K562 (cell line): ENCODE results near the gene STK26. TPM values are rescaled to one million over a fixed set of nuclear protein-coding genes. Genes with fewer than 3 reads are reported as not detected.

ENCODE experiments used
- BMI1 ChIP-seq: fragments of 150-350 bp; IDR thresholded peaks from 2 replicates; pipeline ENCODE4 v1.6.1; 2014; ENCODE audit warnings: low read length
- CBFA2T2 ChIP-seq: fragments of 450-650 bp; conservative IDR thresholded peaks from 2 replicates; pipeline ENCODE4 v1.6.1; 2017; ENCODE audit warnings: mild to moderate bottlenecking
- CEBPB ChIP-seq: fragments of 450-650 bp; IDR thresholded peaks from 2 replicates; pipeline ENCODE4 v1.6.1; 2016; ENCODE audit warnings: missing genetic modification characterization, missing compliant biosample characterization
- EHMT2 ChIP-seq: fragments of 450-650 bp; IDR thresholded peaks from 2 replicates; pipeline ENCODE4 v1.6.1; 2018; ENCODE audit warnings: antibody characterized with exemption
- ELF1 ChIP-seq: fragments of 200-800 bp; sonication (Bioruptor generic); IDR thresholded peaks from 2 replicates; pipeline ENCODE4 v1.6.1; 2016; ENCODE audit warnings: missing genetic modification characterization, missing compliant biosample characterization
- EZH2 ChIP-seq: IDR thresholded peaks from 2 replicates; pipeline ENCODE4 v1.6.1; 2012; ENCODE audit warnings: low read depth, mild to moderate bottlenecking, inconsistent platforms, low read length, borderline replicate concordance
- FOXJ2 ChIP-seq: fragments of 200-800 bp; sonication (Bioruptor generic); IDR thresholded peaks from 2 replicates; pipeline ENCODE4 v1.6.1; 2016; ENCODE audit warnings: missing genetic modification characterization, missing compliant biosample characterization
- GABPB1 ChIP-seq: sonication (generic); formaldehyde crosslinking; IDR thresholded peaks from 2 replicates; pipeline ENCODE4 v1.8.0; 2022; ENCODE audit warnings: mild to moderate bottlenecking, missing genetic modification reagents
- JUN ChIP-seq, 2 experiments: sonication (generic) in 1 of 2; formaldehyde crosslinking in 1 of 2; IDR thresholded peaks; 2 replicates each; pipeline versions ENCODE4 v1.6.1 to v1.8.0; 2012 to 2022; ENCODE audit warnings: borderline replicate concordance in 2 of 2, mild to moderate bottlenecking in 2 of 2, improper control_type of control experiment in 1 of 2, low read depth in 1 of 2, low read length in 1 of 2, missing genetic modification reagents in 1 of 2
- NCOA4 ChIP-seq: fragments of 450-650 bp; IDR thresholded peaks from 2 replicates; pipeline ENCODE4 v1.6.1; 2018; ENCODE audit warnings: mild to moderate bottlenecking; ENCODE audit not compliant: partially characterized antibody
- NR2F6 ChIP-seq: fragments of 450-650 bp; formaldehyde crosslinking; IDR thresholded peaks from 2 replicates; pipeline ENCODE4 v1.4.0; 2020; ENCODE audit warnings: mild to moderate bottlenecking
- PTBP1 ChIP-seq: fragments of 200-400 bp; formaldehyde crosslinking; IDR thresholded peaks from 2 replicates; pipeline ENCODE4 v1.6.1; 2017; ENCODE audit warnings: low read depth, low read length
- RCOR1 ChIP-seq, 2 experiments: IDR thresholded peaks; 2 replicates each; pipeline ENCODE4 v1.6.1; 2012; ENCODE audit warnings: low read depth in 2 of 2, low read length in 2 of 2, borderline replicate concordance in 1 of 2, improper control_type of control experiment in 1 of 2
- SOX6 ChIP-seq: fragments of 450-650 bp; IDR thresholded peaks from 2 replicates; pipeline ENCODE4 v1.6.1; 2014; ENCODE audit warnings: mild to moderate bottlenecking
- SPI1 ChIP-seq: IDR thresholded peaks from 2 replicates; pipeline ENCODE4 v1.6.1; 2011; ENCODE audit warnings: low read depth, low read length, control low read depth, borderline replicate concordance
- TOE1 ChIP-seq, 2 experiments: fragments of 450-650 bp in 1 of 2; sonication (generic) in 1 of 2; formaldehyde crosslinking in 1 of 2; IDR thresholded peaks; 2 replicates each; pipeline versions ENCODE4 v1.7.1 to v1.8.0; 2016 to 2022; ENCODE audit warnings: borderline replicate concordance in 2 of 2, mild to moderate bottlenecking in 2 of 2, antibody characterized with exemption in 1 of 2, inconsistent platforms in 1 of 2, low read depth in 1 of 2, missing genetic modification reagents in 1 of 2, moderate library complexity in 1 of 2
- ZNF707 ChIP-seq: fragments of 250-450 bp; sonication (Bioruptor Pico); conservative IDR thresholded peaks from 2 replicates; pipeline ENCODE4 v1.8.0; 2022; ENCODE audit warnings: inconsistent platforms, mild to moderate bottlenecking, moderate library complexity
- polyA plus RNA-seq, 8 experiments: library from polyadenylated mRNA; depleted of rRNA in 4 of 8; stranded (reverse) in 5 of 8; unstranded in 3 of 8; fragments of >200 nt; fragmentation: Nextera tagmentation in 2 of 8; fragmentation: Illumina TruSeq in 1 of 8; extraction: Ambion mirVana in 2 of 8; extraction: Trizol in 1 of 8; gene quantifications; 2 replicates each; pipeline versions ENCODE4 v1.2.1 to v1.2.3, GENCODE V29; 2011 to 2014; ENCODE audit warnings: inconsistent platforms in 1 of 8, missing spikeins in 1 of 8
- total RNA-seq, 7 experiments: library from RNA; depleted of rRNA in 6 of 7; stranded (reverse); fragments of >200 nt in 6 of 7; fragmentation: Illumina TruSeq in 2 of 7; extraction: Trizol in 2 of 7; gene quantifications; 2 replicates each; pipeline versions ENCODE4 v1.2.1 to v1.2.3, GENCODE V29; 2011 to 2021; ENCODE audit warnings: low replicate concordance in 1 of 7
- TF ChIP-seq, protein P1 (sequence below): fragments of 200-800 bp; sonication (Bioruptor generic); IDR thresholded peaks from 2 replicates; pipeline ENCODE4 v1.6.1; 2017; ENCODE audit warnings: missing genetic modification characterization, missing compliant biosample characterization
- TF ChIP-seq, protein P2 (sequence below), 2 experiments: fragments of 250-450 bp in 1 of 2; fragments of 450-650 bp in 1 of 2; sonication (Bioruptor Pico) in 1 of 2; IDR thresholded peaks; 2 replicates each; pipeline versions ENCODE4 v1.6.1 to v1.8.0; 2016 to 2021; ENCODE audit warnings: mild to moderate bottlenecking in 2 of 2, moderate library complexity in 2 of 2, missing compliant biosample characterization in 1 of 2, missing genetic modification characterization in 1 of 2
- TF ChIP-seq, protein P3 (sequence below): sonication (generic); IDR thresholded peaks from 2 replicates; pipeline ENCODE4 v1.6.1; 2016
- TF ChIP-seq, protein P4 (sequence below): IDR thresholded peaks from 2 replicates; pipeline ENCODE4 v1.6.1; 2016; ENCODE audit warnings: missing genetic modification characterization, missing compliant biosample characterization
- TF ChIP-seq, protein P5 (sequence below): fragments of 450-650 bp; IDR thresholded peaks from 2 replicates; pipeline ENCODE4 v1.6.1; 2016; ENCODE audit warnings: antibody characterized with exemption

STK26 gene
- total and polyA plus RNA-seq, 9 of the 15 experiments (the other 6 are each of a cell fraction or from before 2014, with no cell fraction given): 28.1 to 72.9 (median 50.1) TPM

DNA sequence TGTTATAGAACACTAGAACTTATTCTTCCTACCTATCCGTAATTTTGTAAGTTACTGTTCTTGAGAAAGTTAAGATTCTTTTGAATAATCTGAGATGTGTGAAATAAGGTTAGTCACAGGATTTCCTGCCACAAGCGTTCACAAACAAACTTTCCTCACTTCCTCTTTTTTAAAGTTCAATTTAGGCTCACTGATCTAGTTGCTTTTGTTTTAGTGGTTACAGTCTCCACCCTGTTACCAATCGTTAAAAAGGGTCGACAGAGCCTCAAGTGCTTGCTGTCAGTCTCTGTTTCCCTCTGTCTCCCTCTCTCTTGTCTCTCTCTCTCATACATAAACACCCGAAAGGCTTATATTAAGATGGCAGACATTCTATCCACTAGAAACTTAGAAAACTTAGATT is 35.9 kb upstream of the STK26 start (continued):
- TF ChIP-seq, protein P1, sequence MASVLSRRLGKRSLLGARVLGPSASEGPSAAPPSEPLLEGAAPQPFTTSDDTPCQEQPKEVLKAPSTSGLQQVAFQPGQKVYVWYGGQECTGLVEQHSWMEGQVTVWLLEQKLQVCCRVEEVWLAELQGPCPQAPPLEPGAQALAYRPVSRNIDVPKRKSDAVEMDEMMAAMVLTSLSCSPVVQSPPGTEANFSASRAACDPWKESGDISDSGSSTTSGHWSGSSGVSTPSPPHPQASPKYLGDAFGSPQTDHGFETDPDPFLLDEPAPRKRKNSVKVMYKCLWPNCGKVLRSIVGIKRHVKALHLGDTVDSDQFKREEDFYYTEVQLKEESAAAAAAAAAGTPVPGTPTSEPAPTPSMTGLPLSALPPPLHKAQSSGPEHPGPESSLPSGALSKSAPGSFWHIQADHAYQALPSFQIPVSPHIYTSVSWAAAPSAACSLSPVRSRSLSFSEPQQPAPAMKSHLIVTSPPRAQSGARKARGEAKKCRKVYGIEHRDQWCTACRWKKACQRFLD (CRISPR knock-in tag): 0 out of 2 replicates have a peak, but pooled peaks have one; percentile 26
- TF ChIP-seq TOE1 (IDR thresholded peaks at IDR 0.05; ENCODE audit: borderline replicate concordance) (no peak), TOE1 (CRISPR knock-in tag; IDR thresholded peaks at IDR 0.05; ENCODE audit: borderline replicate concordance, low read depth) (no peak), BMI1 (no peak), NCOA4 (no peak), RCOR1 (IDR thresholded peaks at IDR 0.05; ENCODE audit: borderline replicate concordance in 1 of 2, low read depth in 2 of 2, low read length in 2 of 2) (no peak), CEBPB (tag) (no peak), SOX6 (peak; percentile 35; the same call in 1 of the 2 replicates), GABPB1 (CRISPR knock-in tag) (no peak), EHMT2 (no peak), JUN (IDR thresholded peaks at IDR 0.05; ENCODE audit: borderline replicate concordance, low read depth, low read length) (no peak), JUN (CRISPR knock-in tag; IDR thresholded peaks at IDR 0.05; ENCODE audit: borderline replicate concordance) (no peak), FOXJ2 (tag) (no peak), ZNF707 (CRISPR knock-in tag) (no peak), EZH2 (no peak), SPI1 (peak; percentile 100), CBFA2T2 (no peak), NR2F6 (CRISPR knock-in tag) (no peak), PTBP1 (no peak), ELF1 (no peak)
- TF ChIP-seq, protein P2, sequence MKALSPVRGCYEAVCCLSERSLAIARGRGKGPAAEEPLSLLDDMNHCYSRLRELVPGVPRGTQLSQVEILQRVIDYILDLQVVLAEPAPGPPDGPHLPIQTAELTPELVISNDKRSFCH (CRISPR knock-in tag; IDR thresholded peaks at IDR 0.05): no peak
- TF ChIP-seq, protein P2 (tag; IDR thresholded peaks at IDR 0.05): 0 out of 2 replicates have a peak, but pooled peaks have one; percentile 63
- TF ChIP-seq, protein P3, sequence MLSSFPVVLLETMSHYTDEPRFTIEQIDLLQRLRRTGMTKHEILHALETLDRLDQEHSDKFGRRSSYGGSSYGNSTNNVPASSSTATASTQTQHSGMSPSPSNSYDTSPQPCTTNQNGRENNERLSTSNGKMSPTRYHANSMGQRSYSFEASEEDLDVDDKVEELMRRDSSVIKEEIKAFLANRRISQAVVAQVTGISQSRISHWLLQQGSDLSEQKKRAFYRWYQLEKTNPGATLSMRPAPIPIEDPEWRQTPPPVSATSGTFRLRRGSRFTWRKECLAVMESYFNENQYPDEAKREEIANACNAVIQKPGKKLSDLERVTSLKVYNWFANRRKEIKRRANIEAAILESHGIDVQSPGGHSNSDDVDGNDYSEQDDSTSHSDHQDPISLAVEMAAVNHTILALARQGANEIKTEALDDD: peak; percentile 90
- TF ChIP-seq, protein P4, sequence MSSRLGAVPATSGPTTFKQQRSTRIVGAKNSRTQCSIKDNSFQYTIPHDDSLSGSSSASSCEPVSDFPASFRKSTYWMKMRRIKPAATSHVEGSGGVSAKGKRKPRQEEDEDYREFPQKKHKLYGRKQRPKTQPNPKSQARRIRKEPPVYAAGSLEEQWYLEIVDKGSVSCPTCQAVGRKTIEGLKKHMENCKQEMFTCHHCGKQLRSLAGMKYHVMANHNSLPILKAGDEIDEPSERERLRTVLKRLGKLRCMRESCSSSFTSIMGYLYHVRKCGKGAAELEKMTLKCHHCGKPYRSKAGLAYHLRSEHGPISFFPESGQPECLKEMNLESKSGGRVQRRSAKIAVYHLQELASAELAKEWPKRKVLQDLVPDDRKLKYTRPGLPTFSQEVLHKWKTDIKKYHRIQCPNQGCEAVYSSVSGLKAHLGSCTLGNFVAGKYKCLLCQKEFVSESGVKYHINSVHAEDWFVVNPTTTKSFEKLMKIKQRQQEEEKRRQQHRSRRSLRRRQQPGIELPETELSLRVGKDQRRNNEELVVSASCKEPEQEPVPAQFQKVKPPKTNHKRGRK (tag): no peak
- TF ChIP-seq, protein P5, sequence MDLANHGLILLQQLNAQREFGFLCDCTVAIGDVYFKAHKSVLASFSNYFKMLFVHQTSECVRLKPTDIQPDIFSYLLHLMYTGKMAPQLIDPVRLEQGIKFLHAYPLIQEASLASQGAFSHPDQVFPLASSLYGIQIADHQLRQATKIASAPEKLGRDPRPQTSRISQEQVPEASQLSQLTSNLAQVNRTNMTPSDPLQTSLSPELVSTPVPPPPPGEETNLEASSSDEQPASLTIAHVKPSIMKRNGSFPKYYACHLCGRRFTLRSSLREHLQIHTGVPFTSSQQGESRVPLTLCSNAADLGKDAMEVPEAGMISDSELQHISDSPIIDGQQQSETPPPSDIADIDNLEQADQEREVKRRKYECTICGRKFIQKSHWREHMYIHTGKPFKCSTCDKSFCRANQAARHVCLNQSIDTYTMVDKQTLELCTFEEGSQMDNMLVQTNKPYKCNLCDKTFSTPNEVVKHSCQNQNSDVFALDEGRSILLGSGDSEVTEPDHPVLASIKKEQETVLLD: no peak
